Hepatic stellate cell (primary cell): ENCODE results near the gene ANGPTL3.
"Not testable (repeated sequence)": the region's sequence is repeated elsewhere in the genome, so short reads cannot be mapped to it uniquely, and the experiment has no call there.

Experiments
- DNase-seq: peaks from one replicate; pipeline ENCODE4 v3.0.0; 2011; ENCODE audit warnings: low spot score

Gene ANGPTL3, protein sequence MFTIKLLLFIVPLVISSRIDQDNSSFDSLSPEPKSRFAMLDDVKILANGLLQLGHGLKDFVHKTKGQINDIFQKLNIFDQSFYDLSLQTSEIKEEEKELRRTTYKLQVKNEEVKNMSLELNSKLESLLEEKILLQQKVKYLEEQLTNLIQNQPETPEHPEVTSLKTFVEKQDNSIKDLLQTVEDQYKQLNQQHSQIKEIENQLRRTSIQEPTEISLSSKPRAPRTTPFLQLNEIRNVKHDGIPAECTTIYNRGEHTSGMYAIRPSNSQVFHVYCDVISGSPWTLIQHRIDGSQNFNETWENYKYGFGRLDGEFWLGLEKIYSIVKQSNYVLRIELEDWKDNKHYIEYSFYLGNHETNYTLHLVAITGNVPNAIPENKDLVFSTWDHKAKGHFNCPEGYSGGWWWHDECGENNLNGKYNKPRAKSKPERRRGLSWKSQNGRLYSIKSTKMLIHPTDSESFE

DNA sequence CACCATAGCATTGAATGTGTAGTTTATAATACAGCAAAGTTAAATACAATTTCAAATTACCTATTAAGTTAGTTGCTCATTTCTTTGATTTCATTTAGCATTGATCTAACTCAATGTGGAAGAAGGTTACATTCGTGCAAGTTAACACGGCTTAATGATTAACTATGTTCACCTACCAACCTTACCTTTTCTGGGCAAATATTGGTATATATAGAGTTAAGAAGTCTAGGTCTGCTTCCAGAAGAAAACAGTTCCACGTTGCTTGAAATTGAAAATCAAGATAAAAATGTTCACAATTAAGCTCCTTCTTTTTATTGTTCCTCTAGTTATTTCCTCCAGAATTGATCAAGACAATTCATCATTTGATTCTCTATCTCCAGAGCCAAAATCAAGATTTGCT, at the start of gene ANGPTL3:
TSS of gene ANGPTL3 (plus strand) at position 240 of the 400 bp plus-strand sequence. CDS start at position 287, 47 bp downstream.
- DNase-seq, result no peak

DNA sequence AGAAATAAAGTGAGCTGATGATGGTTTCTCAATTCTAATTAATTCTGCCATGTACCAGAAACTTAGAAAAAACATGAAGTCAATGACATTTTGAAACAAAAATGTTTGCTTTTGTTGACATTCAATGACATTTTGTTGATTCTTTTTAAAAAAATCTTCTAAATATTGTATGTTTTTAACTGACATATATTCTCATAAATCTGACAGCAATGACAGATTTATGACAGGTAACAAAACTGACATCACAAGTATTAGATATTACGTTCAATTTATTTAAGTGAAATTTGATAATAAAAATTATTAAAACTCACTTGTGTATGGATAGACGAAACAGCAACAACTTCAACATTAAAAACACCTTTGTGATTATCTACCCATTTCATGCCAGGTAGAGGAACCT, 36.0 kb upstream of the ANGPTL3 start:
- no peak for DNase-seq

DNA sequence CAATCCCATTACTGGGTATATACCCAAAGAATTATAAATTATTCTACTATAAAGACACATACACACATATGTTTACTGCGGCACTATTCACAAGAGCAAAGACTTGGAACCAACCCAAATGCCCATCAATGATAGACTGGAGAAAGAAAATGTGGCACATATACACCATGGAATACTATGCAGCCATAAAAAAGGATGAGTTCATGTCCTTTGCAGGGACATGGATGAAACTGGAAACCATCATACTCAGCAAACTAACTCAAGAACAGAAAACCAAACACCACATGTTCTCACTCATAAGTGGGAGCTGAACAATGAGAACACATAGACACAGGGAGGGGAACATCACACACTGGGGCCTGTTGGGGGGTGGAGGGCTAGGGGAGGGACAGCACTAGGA, 30.1 kb upstream of the ANGPTL3 start:
- DNase-seq, result not testable (repeated sequence)

DNA sequence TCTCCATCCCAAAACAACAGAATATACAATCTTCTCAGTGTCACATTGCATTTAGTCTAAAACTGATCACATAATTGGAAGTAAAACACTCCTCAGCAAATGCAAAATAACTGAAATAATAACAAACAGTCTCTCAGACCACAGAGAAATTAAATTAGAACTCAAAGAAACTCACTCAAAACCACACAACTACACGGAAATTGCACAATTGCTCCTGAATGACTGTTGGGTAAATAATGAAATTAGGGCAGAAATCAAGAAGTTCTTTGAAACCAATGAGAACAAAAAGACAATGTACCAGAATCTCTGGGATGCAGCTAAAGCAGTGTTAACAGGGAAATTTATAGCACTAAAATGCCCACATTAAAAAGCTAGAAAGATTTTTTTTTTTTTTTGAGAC, 29.4 kb upstream of the ANGPTL3 start:
- DNase-seq, result not testable (repeated sequence)

DNA sequence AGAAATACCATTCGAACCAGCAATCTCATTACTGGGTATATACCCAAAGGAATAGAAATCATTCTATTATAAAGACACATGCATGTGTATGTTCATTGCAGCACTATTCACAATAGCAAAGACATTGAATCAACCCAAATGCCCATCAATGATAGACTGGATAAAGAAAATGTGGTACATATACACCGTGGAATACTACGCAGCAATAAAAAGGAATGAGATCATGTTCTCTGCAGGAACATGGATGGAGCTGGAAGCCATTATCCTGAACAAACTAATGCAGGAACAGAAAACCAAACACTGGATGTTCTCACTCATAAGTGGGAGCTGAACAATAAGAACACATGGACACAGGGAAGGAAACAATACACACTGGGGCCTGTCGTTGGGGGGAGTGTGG, 25.8 kb upstream of the ANGPTL3 start:
- not testable (repeated sequence) for DNase-seq

DNA sequence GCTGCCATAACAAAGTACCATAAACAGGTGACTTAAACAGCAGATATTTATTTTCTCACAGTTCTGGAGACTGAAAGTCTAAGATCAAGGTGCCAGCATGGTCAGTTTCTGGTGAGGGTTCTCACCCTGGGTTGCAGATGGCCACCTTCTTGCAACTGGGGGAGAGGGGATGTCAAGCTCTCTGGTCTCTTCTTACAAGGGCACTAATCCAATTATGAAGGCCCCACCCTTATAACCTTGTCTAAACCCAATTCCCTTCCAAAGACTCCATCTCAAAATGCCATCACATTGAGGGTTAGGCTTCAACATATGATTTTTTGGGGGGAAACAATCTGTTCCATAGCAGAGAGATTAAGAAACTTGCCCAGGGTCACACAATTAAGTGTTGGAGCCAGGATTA, 24.8 kb upstream of the ANGPTL3 start:
- DNase-seq, result no peak

DNA sequence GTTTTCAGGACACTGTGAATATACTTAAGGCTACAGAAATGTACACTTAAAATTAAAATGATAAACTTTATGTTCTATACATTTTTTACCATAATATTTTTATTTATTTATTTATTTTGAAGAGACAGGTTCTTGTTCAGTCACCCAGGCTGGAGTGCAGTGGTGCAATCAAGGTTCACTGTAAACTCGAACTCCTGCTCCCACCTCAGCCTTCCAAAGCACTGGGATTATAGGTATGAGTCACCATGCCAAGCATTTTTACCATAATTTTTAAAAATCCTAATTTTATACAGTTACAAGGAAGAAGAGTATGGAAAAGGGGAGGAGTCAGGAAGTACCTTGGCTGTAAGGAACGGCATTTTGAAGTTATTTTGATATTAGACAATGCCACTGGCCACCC, 23.6 kb upstream of the ANGPTL3 start:
- DNase-seq, result no peak

DNA sequence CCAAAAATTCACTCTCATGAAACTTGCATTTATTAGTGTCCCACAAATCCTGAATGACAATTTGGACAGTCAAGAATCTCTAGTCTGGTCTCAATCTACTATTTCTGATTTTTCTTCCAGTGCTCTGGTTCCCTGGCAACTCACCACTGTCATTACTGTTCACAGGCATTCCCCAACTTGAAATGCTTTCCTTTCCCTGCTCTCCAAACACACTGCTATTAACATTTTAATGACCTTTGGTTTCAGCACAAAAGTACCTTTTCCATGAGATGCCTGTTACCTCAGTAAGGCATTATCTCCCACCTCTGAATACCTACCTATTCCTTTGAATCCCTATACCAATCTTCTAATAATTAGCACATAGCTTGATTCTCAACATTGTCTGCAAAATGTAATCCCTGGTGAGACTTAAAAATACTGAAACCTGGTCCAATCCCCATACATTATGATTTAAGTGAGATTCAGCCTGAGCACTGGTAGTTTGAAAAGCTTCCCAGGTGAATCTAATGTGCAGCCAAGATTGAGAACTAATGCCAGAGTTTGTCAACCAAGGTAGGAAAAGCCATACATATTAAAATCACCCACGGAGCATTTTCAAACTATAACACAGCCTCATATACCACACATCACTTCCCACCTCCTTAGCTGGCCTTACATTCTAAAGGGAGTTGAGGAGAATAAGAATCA, 11.7 kb upstream of the ANGPTL3 start:
- no peak for DNase-seq

DNA sequence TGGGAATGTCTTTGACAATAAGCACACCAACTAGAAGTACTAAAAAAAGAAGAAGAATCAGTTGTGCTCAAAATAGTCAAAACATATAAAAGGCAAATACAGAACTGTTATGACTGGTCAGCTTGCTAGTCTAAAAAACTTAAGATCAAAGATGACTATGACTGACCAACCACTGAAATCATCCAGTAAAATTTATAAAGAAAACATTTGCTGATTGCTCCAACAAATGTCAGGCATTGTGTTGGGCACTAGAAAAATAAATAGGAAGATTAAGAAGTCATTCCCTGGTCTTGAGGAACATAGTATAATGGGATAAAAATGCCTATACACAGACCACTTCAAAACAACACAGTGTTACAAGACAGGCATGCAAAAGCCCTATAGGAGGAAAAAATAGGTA, 9.3 kb upstream of the ANGPTL3 start:
- peak; percentile 4 for DNase-seq

DNA sequence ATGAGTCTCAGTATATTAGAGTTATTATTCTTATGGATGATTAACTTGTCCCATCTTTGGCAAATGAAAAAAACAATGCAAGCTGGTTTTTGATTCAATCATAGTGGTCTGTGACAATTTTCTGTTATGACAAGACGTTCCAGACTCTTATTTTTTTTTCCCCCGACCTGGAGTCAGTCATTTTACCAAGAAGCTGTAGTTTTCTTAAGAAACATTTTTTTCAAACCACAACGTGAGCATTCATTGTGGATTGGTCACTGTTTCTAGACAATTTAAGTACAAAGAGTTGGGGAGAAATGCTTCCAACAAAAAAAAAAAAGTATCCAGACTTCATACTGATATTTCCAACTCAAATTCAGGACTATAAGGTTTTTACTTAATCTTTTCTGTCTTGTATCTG, 8.0 kb upstream of the ANGPTL3 start:
- DNase-seq, result peak; percentile 30

DNA sequence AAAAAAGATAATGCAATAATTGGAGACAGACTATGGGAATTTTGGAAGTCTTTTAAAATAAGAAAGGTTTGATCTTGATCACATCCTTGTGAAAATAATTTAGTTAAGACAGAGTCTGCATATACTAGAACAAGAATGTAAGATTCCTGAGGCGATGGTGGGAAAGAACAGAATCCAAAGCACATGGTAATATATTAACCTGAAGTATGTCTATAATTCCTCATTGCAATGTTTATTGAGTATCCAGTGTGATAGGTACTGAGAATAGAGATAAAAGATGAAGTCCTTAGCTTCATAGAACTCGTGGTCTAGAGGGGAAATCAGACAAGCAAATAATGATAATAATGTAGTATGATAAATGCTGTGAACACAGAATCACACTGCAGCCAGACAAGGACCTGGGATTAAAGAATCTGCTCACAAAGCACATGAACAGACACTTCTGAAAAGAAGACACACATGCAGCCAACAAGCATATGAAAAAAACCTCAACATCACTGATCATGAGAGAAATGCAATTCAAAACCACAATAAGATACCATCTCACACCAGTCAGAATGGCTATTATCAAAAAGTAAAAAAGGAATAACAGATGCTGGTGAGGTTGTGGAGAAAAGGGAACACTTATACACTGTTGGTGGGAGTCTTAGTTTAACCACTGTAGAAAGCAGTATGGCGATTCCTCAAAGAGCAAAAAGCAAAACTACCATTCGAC, 6.9 kb upstream of the ANGPTL3 start:
- no peak for DNase-seq

DNA sequence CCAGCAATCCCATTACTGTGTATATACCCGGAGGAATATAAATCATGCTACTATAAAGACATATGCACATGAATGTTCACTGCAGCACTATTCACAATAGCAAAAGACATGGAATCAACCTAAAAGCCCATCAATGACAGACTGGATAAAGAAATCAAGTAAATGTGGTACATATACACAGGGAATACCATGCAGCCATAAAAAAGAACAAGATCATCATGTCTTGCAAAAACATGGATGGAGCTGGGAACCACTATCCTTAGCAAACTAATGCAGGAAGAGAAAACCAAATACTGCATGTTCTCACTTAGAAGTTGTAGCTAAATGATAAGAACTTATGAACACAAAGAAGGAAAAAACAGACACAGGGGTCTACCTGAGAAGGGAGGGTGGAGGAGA, 6.4 kb upstream of the ANGPTL3 start:
- DNase-seq, result no peak

DNA sequence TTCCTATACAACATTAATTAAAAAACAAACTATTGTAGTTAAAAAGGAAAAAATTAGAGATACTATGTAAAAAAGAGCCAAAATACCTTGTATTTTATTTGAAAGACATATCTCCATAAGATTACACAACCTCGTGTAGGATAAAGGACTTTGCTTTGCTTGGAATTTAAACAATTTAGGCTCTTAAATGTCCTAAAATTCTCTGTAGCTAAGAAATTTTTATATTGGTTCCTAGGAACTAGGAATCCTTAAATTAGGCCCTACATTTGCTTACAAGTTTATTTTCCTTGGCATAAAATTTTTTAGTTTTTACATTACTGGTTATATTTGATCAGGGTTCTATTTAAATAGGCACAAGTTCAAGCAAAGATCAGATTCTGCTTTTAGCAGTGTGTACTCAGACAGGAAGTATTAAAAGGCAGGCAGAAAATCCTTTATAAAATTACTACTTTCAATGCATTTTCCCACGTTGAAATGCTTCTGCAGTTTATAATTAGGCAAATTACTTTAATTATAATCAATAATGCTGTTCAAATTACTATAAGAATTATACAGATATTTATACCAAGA, 3.4 kb upstream of the ANGPTL3 start:
- DNase-seq, result no peak

DNA sequence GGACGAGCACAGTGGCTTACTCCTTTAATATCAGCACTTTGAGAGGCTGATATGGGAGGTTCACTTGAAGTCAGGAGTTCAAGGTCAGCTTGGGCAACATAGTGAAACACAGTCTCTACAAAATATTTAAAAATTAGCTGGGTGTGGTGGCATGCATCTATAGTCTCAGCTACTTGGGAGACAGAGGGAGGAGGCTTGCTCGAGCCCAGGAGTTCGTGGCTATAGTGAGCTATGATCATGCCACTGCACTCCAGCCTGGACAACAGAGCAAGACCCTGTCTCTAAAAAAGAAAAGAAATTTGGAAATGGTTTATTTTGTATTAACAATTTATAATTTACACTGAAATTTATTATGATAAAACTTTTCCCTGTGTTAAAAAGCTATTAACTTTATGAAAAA, 1.7 kb upstream of the ANGPTL3 start:
- DNase-seq, result no peak

DNA sequence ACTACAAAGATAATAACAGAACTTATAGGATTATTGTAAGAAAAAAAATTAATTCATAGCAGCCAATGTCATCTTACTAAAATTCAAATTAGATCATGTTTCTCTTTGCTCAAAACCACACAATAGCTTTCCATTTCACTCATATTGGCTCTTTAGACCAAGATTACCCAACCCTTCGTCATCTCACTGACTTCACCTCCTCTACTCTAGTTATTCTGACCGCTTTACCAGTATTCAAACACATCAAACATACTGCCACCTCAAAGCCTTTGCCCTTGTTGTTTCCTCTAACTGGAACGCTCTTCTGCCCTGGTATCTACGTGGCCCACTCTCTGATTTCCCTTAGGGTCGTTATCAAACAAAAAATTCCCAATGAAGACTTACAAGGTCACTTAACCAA, 1.7 kb downstream of the ANGPTL3 start:
- no peak for DNase-seq

DNA sequence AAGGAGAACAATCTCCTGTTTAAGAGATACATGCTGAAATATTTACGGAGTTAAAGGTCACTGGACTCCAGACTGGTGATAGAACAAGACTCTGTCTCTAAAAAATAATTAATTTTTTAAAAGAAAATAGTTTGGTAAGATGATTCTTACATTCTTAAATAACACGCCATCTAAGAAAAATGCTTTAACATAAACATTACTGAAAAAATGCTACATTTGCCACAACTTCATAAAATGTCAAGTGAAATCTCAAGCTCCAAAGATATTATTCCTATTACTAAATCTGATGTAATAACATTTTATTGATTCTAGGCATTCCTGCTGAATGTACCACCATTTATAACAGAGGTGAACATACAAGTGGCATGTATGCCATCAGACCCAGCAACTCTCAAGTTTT, 4.1 kb downstream of the ANGPTL3 start:
- peak; percentile 7 for DNase-seq

DNA sequence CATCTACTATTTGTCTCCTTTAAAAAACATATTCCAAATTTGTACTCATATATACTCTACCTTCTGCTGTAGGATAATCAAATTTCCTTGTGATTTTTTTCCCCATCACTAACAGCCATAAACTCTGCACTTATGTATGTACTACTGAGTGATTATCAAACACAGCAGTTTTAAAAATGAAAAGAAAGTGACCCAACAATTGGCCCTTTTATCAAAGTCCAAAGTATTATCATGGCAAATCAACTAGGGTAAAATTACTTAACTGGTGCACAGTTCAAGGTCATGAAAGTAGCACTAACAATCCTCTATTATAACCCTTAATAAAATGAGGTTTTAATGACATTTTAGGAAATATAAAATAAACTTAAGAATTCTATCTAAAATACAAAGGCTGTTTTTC, 11.6 kb downstream of the ANGPTL3 start:
- no peak for DNase-seq

DNA sequence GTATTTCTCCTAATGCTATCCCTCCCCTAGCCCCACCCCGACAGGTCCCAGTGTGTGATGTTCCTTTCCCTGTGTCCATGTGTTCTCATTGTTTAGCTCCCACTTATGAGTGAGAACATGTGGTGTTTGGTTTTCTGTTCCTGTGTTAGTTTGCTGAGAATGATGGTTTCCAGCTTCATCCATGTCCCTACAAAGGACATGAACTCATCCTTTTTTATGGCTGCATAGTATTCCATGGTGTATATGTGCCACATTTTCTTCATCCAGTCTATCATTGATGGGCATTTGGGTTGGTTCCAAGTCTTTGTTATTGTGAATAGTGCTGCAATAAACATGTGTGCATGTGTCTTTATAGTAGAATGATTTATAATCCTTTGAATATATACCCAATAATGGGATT, 13.3 kb downstream of the ANGPTL3 start:
- not testable (repeated sequence) for DNase-seq

DNA sequence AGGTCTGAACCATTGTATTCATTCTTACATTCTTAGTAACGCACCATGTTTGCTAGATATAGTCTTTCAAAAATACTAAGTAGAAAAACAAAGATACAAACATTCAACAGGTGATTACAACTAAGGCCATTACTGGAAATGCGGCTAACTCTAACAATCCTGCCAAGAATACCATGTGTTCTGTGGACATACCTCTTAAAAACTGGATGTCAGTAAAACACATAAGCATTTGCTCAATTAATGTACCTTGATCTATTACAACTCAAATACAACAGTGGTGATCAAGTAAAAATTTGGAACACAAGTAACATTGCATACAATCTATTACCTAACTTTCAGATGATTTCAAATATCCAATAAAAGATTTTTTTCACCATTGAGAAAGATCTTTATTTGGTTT, 15.4 kb downstream of the ANGPTL3 start:
- DNase-seq, result no peak

DNA sequence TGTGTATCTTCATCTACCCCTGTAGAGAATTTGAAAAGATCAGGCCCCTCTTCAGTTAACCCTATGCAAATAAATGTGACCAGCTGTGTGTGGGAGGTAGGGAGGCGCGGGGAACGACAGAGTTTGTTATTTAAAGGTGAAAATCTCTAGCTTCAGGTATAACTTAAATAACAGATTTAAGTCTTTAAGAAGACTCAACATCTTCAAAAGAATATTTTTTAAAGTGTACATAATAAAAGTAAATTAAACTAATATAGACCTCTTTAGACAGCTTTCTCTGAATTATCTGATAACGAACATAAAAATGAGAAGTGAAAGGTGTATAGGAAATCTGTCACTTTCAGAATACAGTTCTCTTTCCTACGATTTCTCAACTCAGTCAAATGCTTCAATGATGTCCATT, 16.0 kb downstream of the ANGPTL3 start:
- no peak for DNase-seq

DNA sequence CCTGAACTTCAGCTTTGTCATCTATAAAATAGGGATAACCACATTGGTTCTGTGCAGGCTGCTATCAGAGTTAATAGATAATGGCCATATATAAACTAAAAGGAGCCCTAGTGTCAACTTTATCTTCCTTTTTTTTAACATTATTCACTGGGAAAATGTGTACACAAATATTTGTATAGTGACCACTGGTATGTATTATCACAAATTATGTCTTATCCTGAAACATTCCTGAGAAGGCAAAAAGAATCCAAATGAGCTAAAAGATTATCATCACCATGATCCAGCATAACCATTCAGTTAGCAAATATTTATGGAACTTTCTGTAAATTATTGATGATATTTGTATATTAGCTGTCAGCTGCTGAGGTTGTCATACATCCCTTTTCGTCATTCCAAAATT, 16.6 kb downstream of the ANGPTL3 start:
- DNase-seq, result peak; percentile 14

DNA sequence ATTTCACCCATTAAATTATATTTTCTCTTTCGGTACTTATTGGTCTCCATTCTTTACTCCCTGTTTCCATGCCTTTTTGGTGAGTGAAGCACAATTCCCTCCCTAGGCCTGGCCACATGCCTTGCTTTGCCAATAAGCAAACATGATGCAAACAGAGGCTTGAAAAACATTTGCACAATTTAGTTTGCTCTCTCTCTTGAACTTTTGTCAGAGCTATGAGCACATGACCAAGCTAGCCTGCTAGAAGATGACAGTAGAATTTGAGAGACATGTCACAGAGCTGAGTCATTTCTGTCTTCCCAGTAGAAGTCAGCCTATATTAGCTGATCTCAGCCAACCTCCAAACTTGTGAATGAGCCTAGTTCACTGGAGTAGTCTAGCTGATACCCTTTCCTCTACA, 24.6 kb downstream of the ANGPTL3 start:
- peak; percentile 55 for DNase-seq

DNA sequence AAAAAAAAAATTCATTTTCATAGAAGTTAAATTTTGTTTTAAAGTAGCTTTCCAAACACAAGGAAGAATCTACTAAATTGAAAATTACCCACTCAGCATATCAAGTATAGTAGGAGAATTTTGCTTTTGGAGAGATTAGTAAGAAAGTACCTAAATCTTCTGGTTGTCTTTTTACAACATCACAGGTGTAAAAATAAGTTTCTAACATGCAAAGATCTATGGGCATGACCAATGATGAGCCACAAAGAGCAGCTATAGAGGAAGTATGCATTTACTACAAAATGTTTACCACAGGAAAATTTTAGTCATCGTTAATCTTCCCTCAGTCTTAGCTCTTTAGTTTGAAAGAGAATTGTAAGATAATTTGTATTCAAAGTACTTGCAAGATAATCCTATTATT, 28.1 kb downstream of the ANGPTL3 start:
- DNase-seq, result no peak
